Fibroblast of lung (primary cell): ENCODE data around the gene HAUS8.
"Not testable (repeated sequence)": the region's sequence is repeated elsewhere in the genome, so short reads cannot be mapped to it uniquely, and the experiment has no call there.

ENCODE experiments used
- CTCF ChIP-seq, 2 donors: IDR thresholded peaks in 1 of 2; conservative IDR thresholded peaks in 1 of 2; 1 replicate in 1 of 2; 2 replicates in 1 of 2; pipeline ENCODE4 v1.5.1; 2011 to 2012; ENCODE audit warnings: low read length in 2 of 2, control low read depth in 1 of 2, inconsistent platforms in 1 of 2, low read depth in 1 of 2, mild to moderate bottlenecking in 1 of 2
- EZH2 ChIP-seq: IDR thresholded peaks from 2 replicates; pipeline ENCODE4 v1.5.1; 2012; ENCODE audit warnings: low read length, control low read depth, mild to moderate bottlenecking; ENCODE audit errors: missing control alignments

- TF ChIP-seq CTCF (conservative IDR thresholded peaks at IDR 0.05 in 1 of 2, IDR thresholded peaks at IDR 0.05 in 1 of 2; ENCODE audit: low read depth in 1 of 2, low read length in 2 of 2); EZH2: not testable (repeated sequence)
Observed at GRCh38 chr19:17014212-17014861, 60.9 kb downstream of the HAUS8 start.
